EL (cell line): Measurements from ENCODE around the gene RINL.
"Not testable (repeated sequence)": the region's sequence is repeated elsewhere in the genome, so short reads cannot be mapped to it uniquely, and the experiment has no call there.

Experiments used
- DNase-seq: peaks from one replicate; pipeline ENCODE4 v3.0.0-alpha.2; 2016

The RINL gene

DNA sequence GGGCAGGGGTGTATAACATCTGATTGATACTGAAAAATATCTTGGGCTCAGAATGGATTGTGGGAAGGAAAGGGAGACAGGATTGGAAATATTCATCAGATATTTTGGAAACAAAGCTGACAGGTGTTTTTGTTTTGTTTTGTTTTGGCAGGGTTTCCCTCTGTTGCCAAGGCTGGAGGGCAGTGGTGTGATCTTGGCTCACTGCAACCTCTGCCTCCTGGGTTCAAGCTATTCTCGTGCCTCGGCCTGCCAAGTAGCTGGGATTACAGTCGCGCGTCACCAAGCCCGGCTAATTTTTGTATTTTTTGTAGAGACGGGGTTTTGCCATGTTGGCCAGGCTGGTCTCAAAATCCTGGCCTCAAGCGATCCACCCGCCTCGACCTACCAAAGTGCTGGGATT lies 4.7 kb downstream of the RINL start:
- DNase-seq = not testable (repeated sequence)

DNA sequence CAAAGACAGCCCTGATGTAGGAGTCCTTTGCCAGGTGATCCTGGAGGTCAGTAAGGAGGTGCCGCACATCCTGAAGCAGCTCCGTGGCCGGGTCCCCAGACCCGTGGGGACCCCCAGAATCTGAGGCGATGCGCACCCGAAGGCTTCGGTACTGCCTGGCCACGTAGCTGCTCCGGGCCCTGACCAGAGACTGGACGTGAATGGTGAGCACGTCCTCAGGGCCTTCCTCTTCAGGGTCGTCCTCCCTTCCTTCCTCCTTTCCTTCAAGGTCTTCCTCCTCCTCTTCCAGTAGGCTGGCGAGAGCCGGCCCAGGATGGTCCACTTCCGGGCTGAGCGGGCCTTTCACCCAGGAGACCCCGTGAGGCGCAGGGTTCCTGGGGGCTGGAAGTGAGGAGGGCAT lies 7.5 kb downstream of the RINL start:
- no peak for DNase-seq

DNA sequence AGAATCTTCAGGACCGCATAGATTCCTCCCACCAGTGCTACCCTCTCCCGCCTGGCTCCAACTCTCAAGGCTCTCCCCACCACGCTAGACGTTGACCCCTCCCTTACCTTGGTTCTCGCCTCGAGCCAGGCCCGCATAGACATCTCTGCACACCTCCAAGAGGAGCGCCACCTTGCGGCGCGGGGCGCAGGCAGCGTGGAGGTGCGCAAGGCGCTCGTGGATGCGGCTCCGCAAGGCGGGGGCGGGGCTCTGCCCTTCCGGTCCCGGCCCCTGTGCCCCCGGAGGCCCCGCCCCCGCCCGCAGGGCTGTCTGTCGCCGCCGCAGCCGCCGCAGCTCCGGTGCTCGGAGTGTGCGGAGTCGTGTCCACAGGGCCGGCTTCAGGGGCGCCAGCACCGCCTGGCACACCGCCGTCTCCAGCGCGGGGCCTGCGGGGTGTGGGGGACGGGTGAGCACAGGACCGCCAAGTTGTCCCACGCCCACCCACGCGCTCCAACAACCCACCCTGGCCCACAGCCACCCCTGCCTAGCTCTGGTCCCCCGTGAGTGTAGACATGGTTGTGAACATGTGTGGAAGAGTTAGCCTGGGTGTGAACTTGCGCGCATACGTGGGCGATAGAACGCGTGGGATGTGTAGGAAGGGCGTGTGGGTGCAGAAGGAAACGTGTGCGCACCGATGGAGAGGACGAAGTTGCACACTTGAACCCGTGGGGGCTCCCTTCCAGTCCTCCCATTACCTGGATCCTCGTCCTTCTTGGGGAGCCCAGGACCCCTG lies 8.1 kb downstream of the RINL start:
- peak; percentile 77 for DNase-seq

DNA sequence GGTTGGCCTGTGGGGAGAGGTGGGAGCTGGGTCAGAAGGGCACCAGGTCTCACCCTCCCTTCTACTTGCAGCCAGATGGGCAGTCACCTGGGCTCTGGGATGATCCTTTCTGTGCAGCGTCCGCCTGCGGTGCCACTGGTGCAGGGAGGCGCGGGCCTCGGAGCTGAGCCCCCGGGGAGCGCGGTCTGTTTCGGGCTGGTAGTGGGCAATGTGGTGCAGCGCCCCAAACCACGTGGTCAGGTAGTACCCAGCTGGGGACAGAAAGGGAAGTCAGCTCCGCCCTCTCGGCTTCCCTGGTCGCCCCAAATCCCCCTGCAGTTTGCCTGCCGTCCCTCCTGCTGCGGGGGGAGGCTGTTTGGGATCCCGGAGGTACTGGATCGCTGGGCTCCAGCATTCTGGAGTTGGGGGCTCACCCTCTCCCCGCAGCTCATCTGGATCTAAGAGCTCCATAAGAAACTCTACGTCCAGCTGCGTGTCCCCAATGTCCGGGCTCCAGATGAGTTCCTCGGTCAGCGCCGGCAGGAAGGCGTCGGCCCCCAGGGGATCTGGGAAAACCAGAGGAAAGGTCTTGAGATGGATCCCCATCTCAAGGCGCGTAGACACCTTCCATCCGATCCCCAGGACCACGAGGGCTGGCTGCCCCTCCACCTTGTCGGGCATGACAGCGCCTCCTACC lies 8.8 kb downstream of the RINL start:
- no peak for DNase-seq

DNA sequence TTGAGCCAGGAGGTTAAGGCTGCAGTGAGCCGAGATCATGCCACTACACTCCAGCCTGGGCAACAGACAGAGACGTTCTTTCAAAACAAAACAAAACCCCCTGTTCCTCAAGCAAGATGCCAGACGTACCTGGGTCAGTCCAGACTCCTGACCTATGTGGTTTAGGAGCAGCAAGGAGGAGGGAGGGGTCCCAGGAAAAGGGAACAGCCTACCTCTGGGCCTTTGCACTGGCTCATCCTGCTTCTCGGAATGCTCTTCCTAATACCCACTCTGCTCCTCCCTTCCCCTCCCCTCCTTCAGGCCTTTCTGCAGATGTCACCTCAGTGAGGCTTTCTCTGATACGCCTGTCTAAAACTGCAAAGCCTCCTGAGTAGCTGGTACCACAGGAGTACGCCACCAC lies 9.5 kb downstream of the RINL start:
- DNase-seq = no peak

DNA sequence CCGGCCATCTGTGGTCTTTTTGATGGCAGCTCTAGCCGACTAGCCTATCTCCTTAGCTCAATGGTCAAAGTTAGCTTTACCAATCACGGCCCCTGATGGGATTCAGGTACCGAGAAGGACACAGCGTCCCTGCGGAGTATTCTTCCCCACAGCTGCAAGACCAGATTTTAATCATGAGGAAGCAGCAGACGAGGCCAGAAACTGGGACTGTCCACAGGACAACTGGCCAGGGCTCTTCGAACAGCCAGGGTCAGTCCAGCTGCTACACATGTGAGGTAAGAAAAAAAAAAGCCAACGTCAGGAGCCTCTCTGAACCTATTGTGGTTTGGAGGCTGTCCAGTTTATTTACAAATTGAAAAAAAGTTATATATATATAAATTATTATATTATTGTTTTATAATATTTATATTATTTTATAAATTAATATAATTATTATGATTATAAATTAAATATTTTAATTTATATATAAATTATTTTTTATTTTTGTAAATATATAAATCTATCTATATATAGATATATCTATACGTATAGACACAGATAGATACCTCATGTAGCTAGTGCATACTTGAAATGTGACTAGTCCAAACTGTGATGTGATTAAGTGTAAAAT lies 10.8 kb downstream of the RINL start:
- DNase-seq = no peak

DNA sequence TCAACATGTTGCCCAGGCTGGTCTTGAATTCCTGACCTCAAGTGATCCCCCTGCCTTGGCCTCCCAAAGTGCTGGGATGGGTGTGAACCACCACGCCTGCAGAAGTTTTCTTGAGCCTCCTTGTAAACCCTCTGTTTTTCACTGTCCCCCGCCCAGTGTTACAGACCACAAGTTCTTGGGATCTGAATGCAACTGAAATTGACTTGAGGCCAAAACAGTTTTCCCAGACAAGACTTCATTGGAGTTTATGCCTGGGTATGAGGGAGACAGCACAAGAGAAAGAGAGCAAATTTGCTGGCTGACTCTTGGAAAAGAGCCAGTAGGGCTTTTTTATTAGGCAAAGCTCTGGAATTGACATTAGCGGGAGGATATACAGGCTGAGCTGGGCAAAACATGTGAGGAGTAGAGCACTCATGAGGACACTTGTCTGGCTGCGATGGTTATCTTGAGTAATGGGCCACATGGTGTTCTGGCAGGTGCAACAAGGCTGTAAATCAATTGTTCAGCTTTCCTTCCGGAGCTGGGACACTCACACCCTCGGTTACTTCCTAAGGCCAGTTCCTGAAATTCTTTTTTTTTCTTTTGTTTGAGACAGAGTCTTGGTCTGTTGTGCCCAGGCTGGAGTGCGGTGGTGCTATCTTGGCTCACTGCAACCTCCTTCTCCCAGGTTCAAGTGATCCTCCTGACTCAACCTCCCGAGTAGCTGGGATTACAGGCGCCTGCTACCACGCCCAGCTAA lies 15.6 kb downstream of the RINL start:
- peak; percentile 30 for DNase-seq

DNA sequence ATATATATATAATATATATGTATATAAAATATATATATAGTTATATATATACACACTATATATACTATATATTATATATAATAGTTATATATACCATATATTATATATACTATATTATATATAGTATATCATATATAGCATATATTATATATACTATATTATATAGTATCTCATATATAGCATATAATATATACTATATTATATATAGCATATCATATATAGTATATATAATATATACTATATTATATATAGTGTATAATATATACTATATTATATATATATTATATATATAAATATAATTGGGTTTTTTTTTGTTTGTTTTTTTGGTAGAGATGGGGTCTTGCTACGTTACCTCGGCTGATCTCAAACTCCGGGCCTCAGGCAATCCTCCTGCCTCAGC lies 16.7 kb downstream of the RINL start:
- no peak for DNase-seq

DNA sequence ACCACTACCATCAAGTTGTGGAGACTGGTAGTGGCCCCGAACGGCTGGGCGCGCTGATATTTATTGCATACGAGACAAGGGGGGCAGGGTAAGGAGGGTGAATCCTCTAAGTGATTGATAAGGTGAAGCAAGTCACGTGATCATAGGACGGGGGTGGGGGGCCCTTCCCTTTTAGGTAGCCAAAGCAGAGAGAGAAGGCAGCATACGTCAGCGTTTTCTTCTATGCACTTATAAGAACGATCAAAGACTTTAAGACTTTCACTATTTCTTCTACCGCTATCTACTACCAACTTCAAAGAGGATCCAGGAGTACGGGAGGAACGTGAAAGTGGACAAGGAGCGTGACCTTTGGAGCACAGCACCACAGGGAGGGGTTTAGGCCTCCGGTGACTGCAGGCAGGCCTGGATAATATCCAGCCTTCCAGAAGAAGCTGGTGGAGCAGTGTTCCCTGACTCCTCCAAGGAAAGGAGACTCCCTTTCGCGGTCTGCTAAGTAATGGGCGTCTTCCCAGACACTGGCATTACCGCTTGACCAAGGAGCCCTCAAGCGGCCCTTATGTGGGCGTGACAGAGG lies 18.4 kb downstream of the RINL start:
- DNase-seq = not testable (repeated sequence)

DNA sequence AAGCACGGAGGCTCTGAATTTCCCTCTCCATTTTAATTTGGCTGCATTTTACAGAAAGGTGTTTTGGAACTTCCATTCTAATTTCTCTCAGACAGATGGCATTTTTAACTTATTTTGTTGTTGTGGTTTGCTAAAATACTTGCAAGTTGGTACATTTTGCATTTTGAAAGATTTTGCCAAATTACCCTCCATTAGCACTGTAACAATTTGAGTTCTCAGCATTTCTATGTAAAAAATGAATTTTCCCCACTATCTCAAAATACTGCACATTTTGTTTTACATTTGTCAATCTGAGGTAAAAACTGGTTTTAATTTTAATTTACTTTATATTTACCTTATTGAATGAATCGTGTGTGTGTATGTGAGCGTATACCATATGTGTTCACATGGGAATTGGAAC lies 21.3 kb downstream of the RINL start:
- no peak for DNase-seq

DNA sequence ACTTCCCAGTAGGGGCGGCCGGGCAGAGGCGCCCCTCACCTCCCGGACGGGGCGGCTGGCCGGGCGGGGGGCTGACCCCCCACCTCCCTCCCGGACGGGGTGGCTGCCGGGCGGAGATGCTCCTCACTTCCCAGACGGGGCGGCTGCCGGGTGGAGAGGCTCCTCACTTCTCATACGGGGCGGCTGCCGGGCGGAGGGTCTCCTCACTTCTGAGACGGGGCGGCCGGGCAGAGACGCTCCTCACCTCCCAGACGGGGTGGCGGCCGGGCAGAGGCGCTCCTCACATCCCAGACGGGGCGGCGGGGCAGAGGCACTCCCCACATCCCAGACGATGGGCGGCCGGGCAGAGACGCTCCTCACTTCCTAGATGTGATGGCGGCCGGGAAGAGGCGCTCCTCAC lies 22.3 kb downstream of the RINL start:
- DNase-seq = not testable (repeated sequence)

DNA sequence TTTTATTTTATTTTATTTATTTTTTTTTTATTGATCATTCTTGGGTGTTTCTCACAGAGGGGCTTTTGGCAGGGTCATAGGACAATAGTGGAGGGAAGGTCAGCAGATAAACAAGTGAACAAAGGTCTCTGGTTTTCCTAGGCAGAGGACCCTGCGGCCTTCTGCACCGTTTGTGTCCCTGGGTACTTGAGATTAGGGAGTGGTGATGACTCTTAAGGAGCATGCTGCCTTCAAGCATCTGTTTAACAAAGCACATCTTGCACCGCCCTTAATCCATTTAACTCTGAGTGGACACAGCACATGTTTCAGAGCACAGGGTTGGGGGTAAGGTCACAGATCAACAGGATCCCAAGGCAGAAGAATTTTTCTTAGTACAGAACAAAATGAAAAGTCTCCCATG lies 23.1 kb downstream of the RINL start:
- DNase-seq = not testable (repeated sequence)

DNA sequence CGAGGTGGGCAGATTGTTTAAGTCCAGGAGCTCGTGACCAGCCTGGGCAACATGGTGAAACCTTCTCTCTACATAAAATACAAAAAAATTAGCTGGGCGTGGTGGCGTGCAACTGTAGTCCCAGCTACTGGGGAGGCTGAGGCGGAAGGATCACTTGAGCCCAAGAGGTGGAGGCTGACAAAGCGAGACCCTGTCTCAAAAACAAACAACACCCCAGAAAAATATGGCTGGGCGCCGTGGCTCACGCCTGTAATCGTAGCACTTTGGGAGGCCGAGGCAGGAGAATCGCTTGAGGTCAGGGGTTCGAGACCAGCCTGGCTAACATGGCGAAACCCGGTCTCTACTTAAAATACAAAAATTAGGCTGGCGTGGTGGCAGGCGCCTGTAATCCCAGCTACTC lies 24.9 kb downstream of the RINL start:
- DNase-seq = no peak

DNA sequence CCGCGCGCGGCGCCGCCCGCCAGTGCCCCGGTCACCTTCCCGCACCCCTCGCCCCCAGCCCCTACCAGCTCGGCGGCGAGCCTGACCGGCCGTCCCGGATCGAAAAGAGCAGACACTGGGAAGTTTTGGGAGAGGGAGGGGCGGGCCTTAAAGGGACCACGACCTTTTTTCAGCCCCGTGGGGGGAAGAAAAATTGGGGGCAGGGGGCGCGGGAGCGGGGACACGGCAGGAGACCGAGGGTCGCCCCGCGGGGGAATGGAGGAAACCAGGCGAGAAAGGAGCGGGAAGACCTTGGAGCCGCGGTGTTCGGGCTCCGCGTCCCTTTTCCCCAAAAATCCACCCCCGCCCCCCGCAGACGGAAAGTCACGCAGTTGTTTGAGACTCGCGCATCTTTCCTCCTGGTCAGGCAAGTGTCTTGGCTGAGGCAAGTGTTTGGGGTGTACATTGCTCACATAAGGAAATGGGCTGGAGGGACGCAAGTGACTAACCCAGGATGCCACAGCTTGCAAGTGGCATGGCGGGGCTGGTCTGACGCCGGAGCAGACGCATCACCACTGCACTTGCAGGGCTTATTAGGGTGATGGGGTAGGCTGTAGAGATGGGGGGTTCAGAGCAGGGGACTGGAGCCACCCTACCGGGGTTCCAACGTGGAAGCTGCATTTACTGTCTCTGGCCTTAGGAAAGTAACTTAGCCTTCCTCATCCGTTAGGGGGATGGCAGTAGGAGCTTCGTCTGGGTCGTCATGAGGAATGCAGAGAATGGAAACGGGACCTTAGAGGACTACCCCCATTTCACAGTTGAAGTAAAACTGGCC lies 25.6 kb downstream of the RINL start:
- DNase-seq = peak; percentile 81

DNA sequence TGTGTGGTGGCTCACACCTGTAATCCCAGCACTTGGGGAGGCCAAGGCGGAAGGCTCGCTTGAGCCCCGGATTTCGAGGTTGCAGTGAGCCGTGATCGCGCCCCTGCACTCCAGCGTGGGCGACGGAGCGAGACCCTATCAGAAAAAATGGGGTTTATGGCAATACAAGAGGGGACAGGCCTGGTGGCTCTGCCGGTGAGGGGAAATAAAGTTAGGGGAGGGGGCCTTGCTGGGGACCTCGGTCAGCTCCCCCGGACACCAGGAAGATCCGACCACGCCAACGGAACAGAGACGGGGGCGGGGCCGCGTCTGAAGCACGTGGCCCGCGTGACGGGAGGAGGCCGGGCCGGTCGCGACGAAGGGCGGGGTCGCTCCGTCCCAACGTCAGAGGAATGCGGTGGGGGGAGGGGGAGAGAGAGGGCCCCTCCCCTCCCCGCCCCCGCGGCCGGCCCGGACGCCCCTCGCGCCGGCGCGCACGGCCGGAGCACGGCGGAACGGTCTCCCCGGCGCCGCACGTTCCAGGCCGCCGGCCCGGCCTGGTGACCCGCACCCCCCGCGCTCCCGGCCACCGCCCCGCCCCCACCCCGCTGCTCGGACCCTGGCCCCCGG lies 26.3 kb downstream of the RINL start:
- peak; percentile 91 for DNase-seq

DNA sequence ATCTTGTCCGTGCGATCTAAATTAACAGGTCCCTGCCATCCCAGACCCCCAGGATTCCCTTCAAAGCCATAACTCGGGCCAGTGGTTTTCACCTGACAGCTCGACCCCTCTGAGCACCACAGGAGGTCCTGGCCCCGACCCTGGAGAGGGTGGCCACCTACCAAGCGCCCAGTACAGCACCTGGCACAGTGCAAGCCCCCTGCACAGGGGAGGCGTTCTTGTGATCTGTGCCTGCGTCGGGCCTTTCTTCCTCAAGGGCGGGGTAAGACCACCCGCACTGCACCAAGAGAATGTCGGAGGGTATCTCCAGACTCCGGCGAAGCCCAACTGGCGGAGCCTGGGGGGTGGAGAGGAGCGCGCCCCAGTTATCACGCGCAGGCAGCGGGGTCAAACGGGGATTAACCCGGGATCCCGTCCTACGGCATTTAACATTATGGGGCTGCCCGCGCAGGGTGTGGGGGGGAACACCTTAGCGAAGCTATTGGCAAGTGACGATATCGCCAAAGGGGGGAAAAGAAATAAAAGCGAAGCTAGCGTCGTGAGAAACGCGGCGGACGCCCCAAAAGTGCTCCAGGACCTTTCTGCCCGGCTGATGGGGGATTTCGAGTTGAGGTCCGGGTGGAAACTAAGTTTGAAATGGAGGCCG lies 27.0 kb downstream of the RINL start:
- no peak for DNase-seq

DNA sequence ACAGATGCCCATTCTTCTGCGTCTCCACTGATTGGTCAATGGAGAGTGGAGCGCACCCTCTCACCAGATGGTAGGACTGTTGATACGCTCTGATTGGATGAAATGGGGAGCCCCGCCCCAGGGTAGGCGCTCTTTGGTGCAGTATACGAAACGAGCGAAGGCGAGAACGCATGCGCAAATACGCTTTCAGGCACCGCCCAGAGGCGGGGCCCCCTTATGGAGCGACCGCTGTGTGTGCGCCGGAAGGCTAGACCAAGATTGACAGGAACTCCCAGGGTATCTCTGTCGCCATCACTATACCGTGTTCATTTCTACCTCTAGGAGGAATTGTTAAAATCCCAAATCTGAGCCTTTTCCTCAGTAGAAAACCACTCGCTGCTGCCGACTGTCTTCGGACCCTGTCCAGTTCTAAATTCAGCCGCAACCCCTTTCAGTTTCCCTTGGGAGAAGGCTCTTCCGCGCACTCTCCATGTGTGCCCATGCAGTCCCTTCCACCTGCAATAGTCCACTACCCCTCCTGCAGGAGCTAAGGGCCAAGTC lies 27.6 kb downstream of the RINL start:
- DNase-seq = no peak

DNA sequence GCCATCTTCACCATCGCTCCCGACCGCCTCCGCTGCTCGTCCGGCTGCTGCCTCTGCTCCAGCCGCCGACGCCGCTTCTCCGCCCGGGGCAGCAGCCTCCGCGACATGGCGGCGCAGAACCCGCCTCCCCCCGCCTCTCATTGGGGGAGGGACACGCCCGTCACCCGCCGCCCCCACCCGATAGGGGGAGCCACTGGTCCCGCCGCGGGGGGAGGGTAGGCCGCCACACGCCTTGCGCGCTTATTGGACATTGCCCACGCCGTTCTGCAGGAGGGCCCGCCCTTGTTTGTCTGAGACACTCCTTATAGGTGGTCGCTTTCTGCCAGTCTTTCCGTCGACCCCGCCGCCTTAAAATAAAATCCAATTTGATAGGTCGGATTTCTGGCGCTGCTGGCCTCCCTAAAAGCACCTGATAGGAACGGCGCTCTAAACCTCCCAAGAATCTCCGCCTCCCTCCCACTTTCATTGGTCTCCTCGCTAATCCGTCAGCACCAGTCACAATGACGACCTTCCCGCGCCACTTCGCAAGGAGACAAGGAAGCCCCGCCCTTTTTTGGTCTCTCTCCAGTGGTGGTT lies 28.1 kb downstream of the RINL start, which contains the start of gene HNRNPL:
HNRNPL (minus strand) TSS at position 127 of the 576 bp plus-strand sequence; CDS start at position 107, 20 bp downstream.
- DNase-seq = peak; percentile 100

DNA sequence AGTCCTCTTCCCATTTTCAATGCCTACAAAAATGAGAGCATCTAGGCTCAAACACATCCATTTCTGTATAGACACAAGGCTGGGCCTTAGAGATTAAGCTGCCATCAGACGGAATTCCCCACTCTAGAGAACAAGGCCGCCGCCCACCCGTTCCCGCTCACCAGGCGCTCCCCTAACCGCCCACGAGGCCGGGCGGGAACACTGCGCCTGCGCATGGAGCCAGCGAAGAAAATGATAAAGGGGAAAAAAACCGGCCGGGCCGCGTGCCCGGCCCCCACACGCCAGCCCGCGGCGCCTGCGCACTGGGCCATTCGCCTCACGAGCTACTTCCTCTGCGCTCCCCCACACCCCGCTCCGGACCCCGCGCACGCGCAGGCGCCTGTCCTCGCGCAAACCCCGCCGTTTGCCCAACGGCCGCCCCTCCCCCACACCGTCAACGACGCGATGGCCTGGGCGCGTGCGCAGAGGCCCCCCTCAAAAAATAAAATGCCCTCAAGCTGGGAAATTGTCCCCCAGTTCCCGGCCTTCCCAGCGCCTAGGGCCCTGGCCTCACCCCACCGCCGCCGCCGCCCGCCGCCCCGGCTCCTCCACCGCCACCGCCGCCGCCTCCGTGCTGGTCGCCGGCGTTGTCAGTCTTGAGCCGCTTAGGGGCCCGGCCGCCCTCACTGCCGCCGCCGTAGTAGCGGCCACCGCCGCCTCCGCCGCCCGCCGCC lies 28.8 kb downstream of the RINL start:
- DNase-seq = peak; percentile 96
